Measurements from ENCODE around the gene C3orf62. TPM values are rescaled to one million over a fixed set of nuclear protein-coding genes. Genes with fewer than 3 reads are reported as not detected.

Gene C3orf62
- total and polyA plus RNA-seq, 9 of the 15 experiments (the other 6 are each of a cell fraction or from before 2014, with no cell fraction given), result 1.3 to 5.7 (median 3.4) TPM

DNA sequence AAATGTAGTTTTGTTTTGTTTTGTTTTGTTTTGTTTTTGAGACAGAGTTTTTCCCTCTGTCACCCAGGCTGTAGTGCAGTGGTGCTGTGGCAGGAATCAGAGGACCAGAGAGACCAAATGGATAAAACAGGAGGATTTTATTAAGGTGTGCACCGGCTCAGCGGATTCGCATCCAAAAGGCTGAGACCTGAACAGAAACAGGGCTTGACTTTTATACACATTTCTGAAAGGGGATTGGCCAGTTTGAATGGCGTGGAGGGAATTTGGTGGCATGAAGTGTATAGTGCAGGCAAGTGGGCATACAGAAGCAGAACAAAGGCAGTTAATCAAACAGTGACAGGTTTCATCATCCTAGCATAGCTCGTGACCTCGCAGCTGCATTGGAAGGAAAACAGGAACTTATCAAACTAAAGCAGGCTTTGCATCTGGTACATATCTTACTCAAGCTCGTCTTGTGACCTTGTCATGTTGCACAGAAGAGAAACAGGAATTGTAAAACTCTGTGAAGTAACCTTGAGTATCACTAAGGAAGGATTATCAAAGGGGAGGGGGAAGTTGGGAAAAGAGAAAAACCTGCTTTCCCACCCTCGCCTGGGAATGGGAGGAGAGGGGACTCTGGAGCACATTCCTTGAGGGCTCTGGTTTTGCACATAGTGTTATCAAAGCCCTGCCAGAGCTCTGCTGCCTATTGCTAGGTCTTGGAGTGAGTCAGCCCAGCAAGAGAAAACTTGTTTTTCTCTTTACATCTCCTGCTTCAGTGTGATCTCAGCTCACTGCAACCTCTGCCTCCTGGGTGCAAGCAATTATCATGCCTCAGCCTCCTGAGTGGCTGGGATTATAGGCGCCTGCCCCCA, 38.5 kb downstream of the C3orf62 start (continued):
- TF ChIP-seq CAMTA2 (CRISPR knock-in tag; conservative IDR thresholded peaks at IDR 0.05) (no peak), FOXK2 (conservative IDR thresholded peaks at IDR 0.05 in 1 of 2, IDR thresholded peaks at IDR 0.05 in 1 of 2; ENCODE audit: low read depth in 2 of 2) (peak; percentile 93), BHLHE40 (IDR thresholded peaks at IDR 0.05; ENCODE audit: low read length) (peak; percentile 98), RUNX1 (IDR thresholded peaks at IDR 0.05; ENCODE audit: low read depth) (no peak), MTF1 (CRISPR knock-in tag; IDR thresholded peaks at IDR 0.05; ENCODE audit: borderline replicate concordance) (no peak; the same call in 1 of the 2 replicates), HMGN3 (IDR thresholded peaks at IDR 0.05; ENCODE audit: borderline replicate concordance, extremely low read depth, insufficient read length, low read depth, low read length) (no peak), RBM25 (IDR thresholded peaks at IDR 0.05; ENCODE audit: low read depth, low read length, severe bottlenecking) (no peak), SNIP1 (IDR thresholded peaks at IDR 0.05; ENCODE audit: low read depth) (no peak), ZNF23 (CRISPR knock-in tag; IDR thresholded peaks at IDR 0.05) (no peak), CHD4 (IDR thresholded peaks at IDR 0.05; ENCODE audit: insufficient read depth, insufficient replicate concordance, low read depth, low read length, poor library complexity, severe bottlenecking) (no peak), BRD4 (IDR thresholded peaks at IDR 0.05) (peak; percentile 32; the same call in 1 of the 2 replicates), NELFE (IDR thresholded peaks at IDR 0.05; ENCODE audit: insufficient read depth, insufficient read length) (no peak), SAFB2 (IDR thresholded peaks at IDR 0.05; ENCODE audit: borderline replicate concordance, low read depth, low read length, severe bottlenecking) (no peak), POU5F1 (IDR thresholded peaks at IDR 0.05; ENCODE audit: borderline replicate concordance, low read depth, low read length, partially characterized antibody) (no peak), PHB (CRISPR knock-in tag; IDR thresholded peaks at IDR 0.05) (no peak), KLF13 (tag; IDR thresholded peaks at IDR 0.05; ENCODE audit: borderline replicate concordance, low read depth) (no peak), ZFPM2 (CRISPR knock-in tag; IDR thresholded peaks at IDR 0.05) (no peak)
- TF ChIP-seq, protein P1, sequence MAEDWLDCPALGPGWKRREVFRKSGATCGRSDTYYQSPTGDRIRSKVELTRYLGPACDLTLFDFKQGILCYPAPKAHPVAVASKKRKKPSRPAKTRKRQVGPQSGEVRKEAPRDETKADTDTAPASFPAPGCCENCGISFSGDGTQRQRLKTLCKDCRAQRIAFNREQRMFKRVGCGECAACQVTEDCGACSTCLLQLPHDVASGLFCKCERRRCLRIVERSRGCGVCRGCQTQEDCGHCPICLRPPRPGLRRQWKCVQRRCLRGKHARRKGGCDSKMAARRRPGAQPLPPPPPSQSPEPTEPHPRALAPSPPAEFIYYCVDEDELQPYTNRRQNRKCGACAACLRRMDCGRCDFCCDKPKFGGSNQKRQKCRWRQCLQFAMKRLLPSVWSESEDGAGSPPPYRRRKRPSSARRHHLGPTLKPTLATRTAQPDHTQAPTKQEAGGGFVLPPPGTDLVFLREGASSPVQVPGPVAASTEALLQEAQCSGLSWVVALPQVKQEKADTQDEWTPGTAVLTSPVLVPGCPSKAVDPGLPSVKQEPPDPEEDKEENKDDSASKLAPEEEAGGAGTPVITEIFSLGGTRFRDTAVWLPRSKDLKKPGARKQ (CRISPR knock-in tag; IDR thresholded peaks at IDR 0.05), result no peak
- TF ChIP-seq, protein P2, sequence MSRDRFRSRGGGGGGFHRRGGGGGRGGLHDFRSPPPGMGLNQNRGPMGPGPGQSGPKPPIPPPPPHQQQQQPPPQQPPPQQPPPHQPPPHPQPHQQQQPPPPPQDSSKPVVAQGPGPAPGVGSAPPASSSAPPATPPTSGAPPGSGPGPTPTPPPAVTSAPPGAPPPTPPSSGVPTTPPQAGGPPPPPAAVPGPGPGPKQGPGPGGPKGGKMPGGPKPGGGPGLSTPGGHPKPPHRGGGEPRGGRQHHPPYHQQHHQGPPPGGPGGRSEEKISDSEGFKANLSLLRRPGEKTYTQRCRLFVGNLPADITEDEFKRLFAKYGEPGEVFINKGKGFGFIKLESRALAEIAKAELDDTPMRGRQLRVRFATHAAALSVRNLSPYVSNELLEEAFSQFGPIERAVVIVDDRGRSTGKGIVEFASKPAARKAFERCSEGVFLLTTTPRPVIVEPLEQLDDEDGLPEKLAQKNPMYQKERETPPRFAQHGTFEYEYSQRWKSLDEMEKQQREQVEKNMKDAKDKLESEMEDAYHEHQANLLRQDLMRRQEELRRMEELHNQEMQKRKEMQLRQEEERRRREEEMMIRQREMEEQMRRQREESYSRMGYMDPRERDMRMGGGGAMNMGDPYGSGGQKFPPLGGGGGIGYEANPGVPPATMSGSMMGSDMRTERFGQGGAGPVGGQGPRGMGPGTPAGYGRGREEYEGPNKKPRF (IDR thresholded peaks at IDR 0.05; ENCODE audit: low read depth, low read length), result no peak
- TF ChIP-seq, protein P3, sequence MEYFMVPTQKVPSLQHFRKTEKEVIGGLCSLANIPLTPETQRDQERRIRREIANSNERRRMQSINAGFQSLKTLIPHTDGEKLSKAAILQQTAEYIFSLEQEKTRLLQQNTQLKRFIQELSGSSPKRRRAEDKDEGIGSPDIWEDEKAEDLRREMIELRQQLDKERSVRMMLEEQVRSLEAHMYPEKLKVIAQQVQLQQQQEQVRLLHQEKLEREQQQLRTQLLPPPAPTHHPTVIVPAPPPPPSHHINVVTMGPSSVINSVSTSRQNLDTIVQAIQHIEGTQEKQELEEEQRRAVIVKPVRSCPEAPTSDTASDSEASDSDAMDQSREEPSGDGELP (CRISPR knock-in tag; IDR thresholded peaks at IDR 0.05; ENCODE audit: borderline replicate concordance), result peak; percentile 67
